DMS53 (cell line): ENCODE results near the gene SEPTIN11.

Experiments
- DNase-seq: peaks from one replicate; lab custom pipeline; 2025; lab: John Stamatoyannopoulos, UW

SEPTIN11 gene

DNA sequence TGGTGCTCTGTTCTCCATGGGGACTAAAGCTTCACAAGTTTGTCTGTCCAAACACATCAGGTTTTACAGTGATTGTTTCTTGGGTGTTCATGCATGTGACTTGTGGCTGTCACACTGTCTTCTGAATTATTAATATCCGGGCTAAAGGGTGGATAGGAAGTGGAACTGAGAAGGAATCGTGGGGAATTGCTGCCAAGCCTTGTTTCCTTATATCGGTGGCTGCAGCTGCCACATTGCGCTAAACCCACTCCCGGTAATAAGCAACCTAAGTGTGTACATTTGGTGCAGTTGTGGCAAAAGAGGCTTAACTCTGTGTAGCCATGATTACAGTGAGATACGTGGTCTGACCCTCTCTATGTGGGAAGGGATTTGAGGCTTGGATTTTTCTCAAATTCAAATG, 30.7 kb downstream of the SEPTIN11 start:
- peak; percentile 5 for DNase-seq

DNA sequence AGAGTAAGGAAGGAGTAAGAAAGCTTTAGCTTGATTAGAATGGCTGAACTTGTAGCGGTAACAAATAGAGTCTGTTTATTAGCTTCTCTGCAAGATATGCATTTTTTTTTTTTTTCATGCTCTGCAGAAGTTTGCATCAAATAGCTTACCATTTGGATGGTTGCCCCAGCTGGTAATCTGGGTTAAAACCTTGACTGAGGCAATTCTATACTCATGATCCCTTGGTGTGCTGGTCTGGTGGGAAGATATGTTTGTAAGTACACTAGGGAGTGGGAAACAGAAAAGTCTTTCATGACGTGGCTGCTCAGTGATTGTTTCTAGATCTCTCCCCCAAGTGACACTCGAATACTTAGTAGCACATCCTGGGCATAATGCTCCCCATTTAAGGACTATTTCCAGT, 32.1 kb downstream of the SEPTIN11 start:
- DNase-seq = no peak

DNA sequence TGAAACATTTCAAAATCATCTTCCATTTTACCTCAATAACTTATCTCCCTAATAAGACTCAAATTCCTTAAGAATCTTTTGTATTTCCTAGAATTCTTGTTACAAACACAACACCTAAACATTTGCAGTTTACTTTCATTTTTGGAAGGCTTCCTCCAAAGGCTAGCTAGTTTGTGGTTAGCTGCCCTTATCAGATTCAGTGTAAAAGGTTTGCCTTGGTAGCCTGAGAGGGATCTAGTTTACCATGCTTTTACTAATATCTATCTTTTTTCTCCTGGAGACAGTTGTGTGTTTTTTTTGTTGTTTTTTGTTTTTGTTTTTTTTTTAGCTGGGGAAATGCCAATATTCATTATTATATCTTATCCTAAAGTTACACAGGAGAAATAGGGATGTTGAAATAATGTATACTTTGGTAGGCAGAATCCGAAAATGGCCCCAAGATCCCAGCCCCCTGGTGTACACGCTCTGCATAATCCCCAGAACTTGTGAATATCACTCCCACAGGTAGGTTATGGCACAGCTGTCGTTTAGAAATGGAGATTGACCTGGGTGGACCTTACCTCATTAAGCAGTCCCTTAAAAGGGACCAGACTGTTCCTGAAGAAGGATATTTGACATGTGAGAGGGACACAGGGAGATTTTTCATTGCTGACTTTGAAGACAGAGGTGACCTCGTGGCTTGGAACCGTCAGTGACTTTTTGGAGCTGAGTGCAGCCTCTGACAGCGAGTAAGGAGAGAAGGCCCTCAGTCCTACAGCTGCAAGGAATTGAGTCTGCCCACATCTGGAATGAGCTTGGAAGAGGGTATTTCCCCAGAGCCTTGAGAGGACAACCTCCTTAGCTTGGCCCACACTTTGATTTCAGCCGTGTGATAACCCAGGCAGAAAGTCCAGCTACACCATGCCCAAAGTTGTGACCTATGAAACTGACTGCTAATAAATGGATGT, 33.4 kb downstream of the SEPTIN11 start:
- no peak for DNase-seq

DNA sequence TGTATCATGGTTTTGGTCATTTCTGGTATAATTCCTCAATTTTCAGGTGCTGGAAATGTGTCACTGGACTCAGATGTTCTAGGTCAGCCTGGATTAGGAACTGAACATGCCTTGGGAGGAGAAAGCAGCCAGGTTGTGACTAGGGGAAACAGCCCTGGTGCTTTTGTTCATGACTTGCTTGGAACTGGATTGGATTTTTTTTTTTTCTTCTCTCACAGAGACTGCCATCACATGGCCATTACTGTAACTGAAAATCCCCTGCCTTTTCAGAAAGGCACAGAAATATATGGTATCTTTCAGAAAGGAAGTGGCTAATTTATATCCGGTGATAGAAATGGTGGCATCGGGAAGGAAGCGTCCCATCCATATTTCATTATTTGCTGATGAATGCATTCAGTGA, 34.6 kb downstream of the SEPTIN11 start:
- peak; percentile 44 for DNase-seq

DNA sequence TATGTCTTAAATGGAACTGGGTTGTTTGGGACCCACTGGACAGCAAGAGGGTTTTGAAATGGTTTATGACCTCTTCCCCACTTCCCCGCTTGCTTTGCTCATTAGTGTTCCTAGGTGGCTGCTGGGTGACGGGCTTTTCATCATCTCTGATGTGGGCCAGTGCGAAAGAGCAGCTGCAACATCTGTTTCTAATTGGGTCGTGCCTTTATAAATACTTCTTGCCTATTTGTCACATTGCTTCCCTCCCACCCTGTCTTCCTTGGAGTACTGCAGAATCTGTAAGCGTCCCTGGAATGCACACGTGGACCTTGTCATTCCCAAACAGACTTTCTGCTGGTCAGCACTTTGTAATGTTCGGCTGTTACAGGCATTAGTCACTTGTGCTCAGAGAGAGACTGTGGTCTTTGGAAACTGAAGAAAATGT, 35.2 kb downstream of the SEPTIN11 start:
- DNase-seq = no peak

DNA sequence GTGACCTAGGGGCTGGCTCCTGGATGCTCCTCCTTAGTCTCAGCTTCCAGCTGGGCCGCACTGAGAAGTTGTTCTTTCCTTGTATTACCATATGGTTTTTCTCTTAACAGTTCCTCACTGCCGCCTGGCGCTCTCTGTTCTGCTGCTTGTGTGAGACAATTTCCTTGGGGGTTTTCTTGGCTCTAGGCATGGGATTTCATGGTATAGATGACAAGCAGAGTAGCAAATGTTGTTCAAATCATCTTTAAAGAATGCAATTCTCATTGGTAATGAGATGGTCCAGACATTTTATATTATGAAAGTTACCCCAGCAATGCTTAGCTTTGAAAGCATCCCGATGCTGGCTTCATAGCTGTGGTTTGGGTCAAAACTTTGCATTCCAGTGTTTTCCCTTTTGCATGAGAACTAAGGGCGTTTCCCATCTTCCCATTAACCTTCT, 37.6 kb downstream of the SEPTIN11 start:
- DNase-seq = no peak

DNA sequence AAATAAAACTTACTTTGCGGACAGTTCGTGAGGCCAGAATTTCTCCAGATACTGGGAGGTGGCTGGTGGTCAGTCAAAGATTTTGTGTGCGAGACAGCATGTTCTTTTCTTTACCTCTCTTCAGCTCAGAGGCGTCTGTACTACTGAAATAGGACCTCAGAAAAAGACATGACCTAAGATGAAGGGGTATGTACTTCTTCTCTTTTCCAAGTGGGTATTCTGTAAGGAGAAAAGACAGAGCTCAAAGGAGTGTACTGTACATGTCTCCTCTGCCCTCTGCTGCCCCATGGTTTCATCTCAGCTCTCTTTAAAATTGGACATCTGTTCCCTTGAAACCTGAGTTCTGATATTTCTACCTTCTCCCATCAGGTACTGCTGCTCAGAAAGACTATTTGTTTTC, 38.1 kb downstream of the SEPTIN11 start:
- no peak for DNase-seq

DNA sequence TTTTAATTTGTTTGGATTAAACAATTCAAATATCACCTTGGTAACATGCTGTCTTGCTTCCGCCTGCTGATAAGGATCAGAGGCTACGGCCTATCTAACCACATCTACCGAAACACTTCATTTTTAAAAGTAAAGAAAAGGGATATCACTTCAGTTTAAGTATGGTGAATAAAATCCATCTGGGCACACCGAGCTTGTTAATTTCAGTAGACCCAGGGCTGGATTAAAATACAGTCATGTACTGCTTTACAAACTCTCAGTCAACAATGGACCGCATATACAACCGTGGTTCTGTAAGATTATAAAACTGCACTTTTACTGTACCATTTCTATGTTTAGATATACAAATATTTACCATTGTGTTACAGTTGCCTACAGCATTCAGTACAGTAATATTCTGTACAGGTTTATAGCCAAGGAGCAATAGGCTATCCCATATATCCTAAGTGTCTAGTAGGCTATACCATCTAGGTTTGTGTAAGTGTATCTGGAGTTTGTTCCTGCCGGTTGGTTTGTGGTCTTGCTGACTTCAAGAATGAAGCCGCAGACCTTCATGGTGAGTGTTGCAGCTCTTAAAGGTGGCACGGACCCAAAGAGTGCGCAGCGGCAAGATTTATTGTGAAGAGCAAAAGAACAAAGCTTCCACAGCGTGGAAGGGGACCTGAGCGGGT, 40.0 kb downstream of the SEPTIN11 start:
- no peak for DNase-seq

DNA sequence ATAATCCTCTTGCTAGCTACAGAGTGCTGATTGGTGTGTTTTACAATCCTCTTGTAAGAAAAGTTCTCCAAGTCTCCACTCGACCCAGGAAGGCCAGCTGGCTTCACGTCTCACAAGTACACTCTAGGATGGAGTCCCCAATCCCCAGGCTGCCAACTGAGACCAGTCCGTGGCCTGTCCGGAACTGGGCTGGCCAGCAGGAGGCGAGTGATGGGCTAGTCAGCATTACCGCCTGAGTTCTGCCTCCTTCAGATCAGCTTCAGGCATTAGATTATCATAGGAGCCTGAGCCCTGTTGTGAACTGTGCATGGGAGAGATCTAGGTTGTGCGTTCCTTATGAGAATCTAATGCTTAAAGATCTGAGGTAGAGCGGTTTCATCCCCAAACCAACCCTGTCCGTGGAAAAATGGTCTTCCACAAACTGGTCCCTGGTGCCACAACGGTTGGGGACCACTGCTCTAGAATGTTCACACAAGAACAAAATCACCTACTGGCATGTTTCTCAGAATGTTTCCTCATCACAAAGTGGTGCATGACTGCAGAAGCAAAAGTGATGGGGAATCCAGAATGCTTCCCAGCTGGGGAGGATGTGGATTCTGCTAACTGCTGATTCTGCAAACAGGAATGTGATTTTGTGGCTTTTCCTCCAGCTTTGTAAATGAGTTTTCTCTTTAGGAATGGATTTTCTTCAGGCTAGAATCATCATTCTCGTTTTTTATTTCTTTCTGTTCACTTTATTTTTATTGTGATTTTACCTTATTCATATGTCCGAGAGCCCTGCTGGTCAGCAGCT, 40.9 kb downstream of the SEPTIN11 start:
- no peak for DNase-seq

DNA sequence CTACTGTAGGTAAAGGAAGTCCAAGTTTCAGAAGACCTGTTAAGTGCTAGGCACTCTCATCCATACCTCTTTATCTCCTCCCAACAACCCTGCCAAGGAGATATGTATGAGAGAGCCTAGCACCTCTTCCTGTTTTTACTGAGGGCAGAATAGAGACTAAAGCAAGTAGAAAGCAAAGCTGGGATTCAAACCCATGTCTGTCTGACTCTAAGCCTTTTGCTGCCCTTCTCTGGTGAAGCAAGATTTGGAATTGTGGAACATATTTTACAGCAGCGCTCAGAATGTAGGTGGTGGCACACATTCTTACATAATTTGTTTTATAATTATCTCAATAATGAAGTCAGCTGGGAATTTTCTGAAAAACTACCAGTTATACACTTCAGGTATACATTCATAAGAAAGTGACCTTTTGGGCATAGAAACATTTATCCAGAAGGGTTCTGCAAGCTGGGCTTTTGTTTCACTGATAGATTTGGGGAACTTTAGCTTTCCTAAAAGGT, 41.7 kb downstream of the SEPTIN11 start:
- no peak for DNase-seq

DNA sequence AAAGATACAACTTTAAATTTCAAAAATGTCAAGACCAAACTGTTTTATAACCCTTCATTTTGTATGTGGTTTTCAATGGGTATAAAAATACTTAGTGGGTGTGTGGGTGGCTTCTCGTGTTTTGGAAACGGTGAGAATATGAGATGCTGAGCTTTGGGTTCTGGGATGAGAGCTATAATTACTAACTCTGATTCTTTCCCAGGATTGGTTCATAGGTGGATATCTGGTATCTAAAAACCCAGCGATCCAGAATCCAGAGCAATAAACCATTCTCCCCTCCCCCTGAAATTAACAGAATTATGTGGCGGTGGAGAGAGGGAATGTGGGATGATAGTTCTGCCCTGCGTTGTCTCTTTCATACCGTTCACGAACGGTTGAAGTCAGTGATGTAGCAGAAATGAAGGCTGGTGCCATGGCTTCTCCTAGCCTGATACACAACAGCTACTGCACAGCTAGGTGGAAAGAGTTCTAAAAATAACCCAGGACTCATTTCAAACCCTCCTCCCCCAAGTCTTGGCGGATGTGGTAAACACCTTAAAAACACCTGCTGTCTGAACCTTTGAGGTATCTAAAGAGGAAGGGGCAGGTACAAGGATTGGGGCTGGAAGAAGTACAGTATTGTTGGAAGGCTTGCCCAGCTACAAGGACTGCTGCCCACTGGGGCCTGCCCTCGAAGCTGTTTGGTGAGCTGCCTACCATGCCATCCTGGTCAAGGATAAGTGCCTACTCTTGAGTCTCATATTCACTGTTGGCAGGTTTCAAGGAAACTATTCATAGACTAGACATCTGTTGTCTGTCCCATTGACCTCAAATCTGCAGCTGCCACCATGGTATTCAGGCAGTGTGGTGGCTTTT, 44.5 kb downstream of the SEPTIN11 start:
- peak; percentile 90 for DNase-seq

DNA sequence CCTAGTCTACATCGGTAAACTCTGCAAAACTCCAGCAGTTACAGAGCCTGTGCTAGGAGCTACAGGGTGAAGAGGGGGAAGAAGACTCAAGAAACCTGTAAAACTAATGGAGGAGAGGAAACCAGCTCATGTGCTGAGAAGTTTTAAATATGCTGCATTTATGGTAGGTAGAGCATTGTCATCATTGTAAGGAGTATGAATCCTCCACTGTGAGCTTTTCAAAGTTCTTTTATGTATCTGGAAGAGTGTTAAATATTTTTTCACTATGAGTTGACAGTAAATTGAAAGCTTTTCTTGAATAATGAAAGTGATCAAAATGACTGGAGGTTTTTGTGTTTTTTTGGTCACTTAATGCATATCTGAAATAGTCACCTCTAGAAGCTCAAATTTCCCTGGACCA, 46.2 kb downstream of the SEPTIN11 start:
- no peak for DNase-seq

DNA sequence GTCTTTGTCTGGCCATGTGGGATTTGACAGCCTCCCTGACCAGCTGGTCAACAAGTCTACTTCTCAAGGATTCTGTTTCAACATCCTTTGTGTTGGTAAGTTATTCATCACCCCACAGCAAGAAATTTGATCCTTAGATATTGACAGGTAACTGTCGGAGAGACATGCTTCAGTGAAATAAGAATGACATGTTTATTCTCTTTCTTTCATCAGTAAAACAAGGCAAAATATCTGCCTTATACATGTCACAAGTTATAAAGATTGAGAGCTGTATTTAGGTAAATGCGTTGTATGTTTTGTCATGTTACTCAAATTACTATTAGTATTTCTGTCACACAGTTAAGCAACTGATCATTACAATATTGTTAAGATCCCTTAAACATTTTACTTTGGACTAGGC, 46.9 kb downstream of the SEPTIN11 start:
- DNase-seq = peak; percentile 80

DNA sequence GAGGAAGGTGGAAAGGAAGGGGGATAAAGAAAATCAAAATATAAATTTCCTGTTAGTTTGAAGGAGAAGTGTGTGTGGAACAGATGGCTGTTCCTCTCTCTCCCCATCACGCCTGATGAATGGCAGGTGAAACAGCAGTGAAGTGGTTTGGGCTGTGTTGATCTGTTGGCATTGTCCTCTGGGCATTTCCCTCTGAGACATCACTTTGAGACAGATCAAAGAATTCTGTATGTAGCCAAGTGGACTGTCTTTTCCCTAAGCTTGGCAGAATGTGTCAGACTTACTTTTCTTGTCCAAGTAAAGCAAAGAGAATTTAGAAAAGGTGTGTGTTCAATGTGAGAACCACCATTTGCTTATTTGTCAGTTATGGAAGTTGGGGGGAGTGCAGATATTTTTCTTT, 47.5 kb downstream of the SEPTIN11 start:
- DNase-seq = peak; percentile 85

DNA sequence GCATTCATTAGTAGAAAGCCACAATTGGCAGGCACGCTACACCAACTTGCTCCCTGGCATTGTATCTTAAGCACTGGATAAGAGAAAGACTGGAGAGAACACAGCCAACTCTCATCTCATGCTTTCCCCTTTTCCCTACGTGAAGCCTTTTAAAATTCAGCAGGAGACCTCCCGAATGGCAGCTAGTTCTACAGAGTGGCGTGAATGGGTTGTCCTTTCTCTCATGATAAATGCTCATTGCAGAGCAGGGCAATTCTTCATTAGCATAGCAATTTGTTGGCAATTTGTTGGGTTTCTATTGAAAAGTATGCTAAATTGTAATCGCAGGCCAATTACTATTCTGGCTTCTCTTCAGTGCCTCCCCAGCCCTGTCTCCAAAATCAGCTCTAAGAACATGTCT, 48.0 kb downstream of the SEPTIN11 start:
- DNase-seq = peak; percentile 27

DNA sequence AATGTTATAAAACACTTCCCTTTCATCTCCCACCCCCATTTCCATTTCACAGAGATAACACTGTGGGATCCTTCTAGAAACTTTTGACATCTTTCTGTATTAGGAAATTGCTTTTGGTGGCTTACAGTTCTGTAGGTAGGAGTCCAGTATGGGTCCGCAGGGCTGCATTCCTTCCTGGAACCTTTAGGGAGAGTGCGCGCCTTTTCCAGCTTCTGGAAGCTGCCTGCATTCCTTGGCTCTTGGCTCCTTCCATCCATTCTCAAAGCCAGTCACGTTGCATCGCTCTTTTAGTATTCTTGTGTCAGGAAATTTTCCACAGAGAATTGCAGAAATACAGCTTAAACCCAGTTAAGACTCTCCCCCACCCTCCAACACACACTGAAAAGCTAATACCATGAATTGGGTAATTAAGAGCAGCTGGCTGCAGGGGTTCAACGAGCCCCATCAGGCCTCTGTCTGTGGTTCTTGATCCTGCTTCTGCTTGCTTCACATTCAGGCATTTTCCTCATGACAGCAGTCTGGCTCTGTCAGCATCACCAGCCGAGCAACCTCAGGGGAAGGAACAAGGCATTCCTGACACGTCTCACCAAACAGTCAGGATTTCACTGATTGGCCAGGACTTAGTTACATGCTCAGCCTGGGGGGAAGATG, 48.8 kb downstream of the SEPTIN11 start:
- no peak for DNase-seq
